Ureter (tissue), 1 donor: ENCODE results near the gene TRMT1. TPM values are rescaled to one million over a fixed set of nuclear protein-coding genes. Genes with fewer than 3 reads are reported as not detected.

ENCODE experiments used
- DNase-seq: peaks from one replicate; pipeline ENCODE4 v3.0.0-alpha.2; 2020; ENCODE audit warnings: low spot score
- total RNA-seq: library from RNA; stranded (reverse); gene quantifications from one replicate; pipeline ENCODE4 v1.2.4, GENCODE V29; 2023
- donor health status: DM: yes; HTN: yes; CAD: no.

Gene TRMT1
- total RNA-seq, 1 donor from 2014 or later: 54.6 TPM

- DNase-seq: peak; percentile 74
Measured at GRCh38 chr19:13150931-13151604, 34.5 kb upstream of the TRMT1 start.

- peak; percentile 97 for DNase-seq
Measured at GRCh38 chr19:13150187-13150930, 33.8 kb upstream of the TRMT1 start, which contains the start of the genes IER2 and STX10. TSS of gene IER2 (plus strand) at chr19:13150411. CDS start at chr19:13153187, 2,776 bp downstream. TSS of gene STX10 (minus strand) at chr19:13150375. CDS start at chr19:13150173, 202 bp downstream.

- peak; percentile 66 for DNase-seq
Measured at GRCh38 chr19:13149628-13150186, 33.2 kb upstream of the TRMT1 start.

GRCh38 chr19:13149173-13149627 is 32.7 kb upstream of the TRMT1 start:
- DNase-seq: peak; percentile 61

GRCh38 chr19:13146763-13147563 is 30.4 kb upstream of the TRMT1 start:
- no peak for DNase-seq

- DNase-seq: no peak
Measured at GRCh38 chr19:13139633-13140311, 23.2 kb upstream of the TRMT1 start.

GRCh38 chr19:13138916-13139198 is 22.3 kb upstream of the TRMT1 start:
- no peak for DNase-seq

GRCh38 chr19:13138171-13138915 is 21.8 kb upstream of the TRMT1 start:
- DNase-seq: no peak

GRCh38 chr19:13137290-13137794 is 20.8 kb upstream of the TRMT1 start:
- no peak for DNase-seq

GRCh38 chr19:13135068-13136062 is 18.8 kb upstream of the TRMT1 start:
- DNase-seq: no peak

GRCh38 chr19:13134626-13135025 is 18.1 kb upstream of the TRMT1 start:
- DNase-seq: no peak

GRCh38 chr19:13133241-13133870 is 16.8 kb upstream of the TRMT1 start:
- DNase-seq: no peak

GRCh38 chr19:13132471-13133180 is 16.1 kb upstream of the TRMT1 start:
- no peak for DNase-seq

- no peak for DNase-seq
Measured at GRCh38 chr19:13130886-13131490, 14.4 kb upstream of the TRMT1 start.

GRCh38 chr19:13129384-13129783 is 12.8 kb upstream of the TRMT1 start:
- DNase-seq: no peak

- no peak for DNase-seq
Measured at GRCh38 chr19:13128583-13128982, 12.0 kb upstream of the TRMT1 start.

- no peak for DNase-seq
Measured at GRCh38 chr19:13127811-13128575, 11.5 kb upstream of the TRMT1 start.
